ENCODE data around the gene MTPN. TPM values are rescaled to one million over a fixed set of nuclear protein-coding genes. Genes with fewer than 3 reads are reported as not detected.

MTPN gene
- total RNA-seq, 1 donor: 117 TPM

DNA sequence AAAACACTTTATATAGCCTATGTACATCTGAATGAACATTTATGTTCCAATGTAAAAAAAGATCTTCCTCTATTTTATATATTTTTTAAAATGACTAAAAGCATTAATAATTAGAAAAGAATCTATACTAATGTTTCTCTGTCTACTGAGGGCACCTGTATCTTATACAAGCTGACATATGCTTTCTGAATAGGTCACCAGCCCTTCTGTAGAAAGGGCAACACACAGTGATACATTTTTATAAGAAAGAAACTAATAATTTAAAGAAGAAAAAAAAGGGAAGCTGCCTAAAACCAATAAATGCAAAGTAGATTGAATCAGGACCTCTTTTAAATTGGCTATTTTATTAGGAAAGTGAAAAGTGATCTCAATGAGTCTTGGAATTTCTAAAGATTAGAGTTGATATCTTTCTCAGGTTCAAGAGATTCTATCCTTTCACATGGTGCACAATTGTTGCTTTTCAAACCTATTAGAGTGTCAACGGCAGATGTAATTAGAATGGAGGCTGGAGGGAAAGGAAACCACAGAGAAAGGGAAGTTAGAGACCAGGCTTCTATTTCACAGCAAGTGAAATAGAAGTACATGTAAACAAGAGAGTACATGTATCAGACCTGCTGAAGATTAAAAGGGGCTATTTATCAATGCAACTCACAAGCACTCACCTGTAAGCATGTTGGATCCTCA is 6.3 kb downstream of the MTPN start:
- H3K27ac ChIP-seq (ENCODE audit: low read depth, low read length): no peak overlapping the region
- no peak overlapping the region for H2AFZ ChIP-seq (ENCODE audit: low read length)
- peaks cover 52% of the 10 kb centered on the region for H4K20me1 ChIP-seq (ENCODE audit: insufficient read depth, low read length)
- no peak overlapping the region for H3K4me2 ChIP-seq (ENCODE audit: insufficient read depth, low read length)
- H3K79me2 ChIP-seq (ENCODE audit: insufficient read depth, low read length): peaks cover 91% of the 10 kb centered on the region
- H3K36me3 ChIP-seq (ENCODE audit: insufficient read depth, low read length): peaks cover 8% of the 10 kb centered on the region
- H3K27me3 ChIP-seq (ENCODE audit: insufficient read depth, low read length): no peaks in the 10 kb centered on the region
- DNase-seq (ENCODE audit: insufficient read length, low spot score, missing footprints): no peak
- peaks cover 10% of the 10 kb centered on the region for H3K4me1 ChIP-seq (ENCODE audit: insufficient read depth, low read length)
- no peak overlapping the region for H3K4me3 ChIP-seq (ENCODE audit: insufficient read depth, low read length)
- TF ChIP-seq, protein P1, sequence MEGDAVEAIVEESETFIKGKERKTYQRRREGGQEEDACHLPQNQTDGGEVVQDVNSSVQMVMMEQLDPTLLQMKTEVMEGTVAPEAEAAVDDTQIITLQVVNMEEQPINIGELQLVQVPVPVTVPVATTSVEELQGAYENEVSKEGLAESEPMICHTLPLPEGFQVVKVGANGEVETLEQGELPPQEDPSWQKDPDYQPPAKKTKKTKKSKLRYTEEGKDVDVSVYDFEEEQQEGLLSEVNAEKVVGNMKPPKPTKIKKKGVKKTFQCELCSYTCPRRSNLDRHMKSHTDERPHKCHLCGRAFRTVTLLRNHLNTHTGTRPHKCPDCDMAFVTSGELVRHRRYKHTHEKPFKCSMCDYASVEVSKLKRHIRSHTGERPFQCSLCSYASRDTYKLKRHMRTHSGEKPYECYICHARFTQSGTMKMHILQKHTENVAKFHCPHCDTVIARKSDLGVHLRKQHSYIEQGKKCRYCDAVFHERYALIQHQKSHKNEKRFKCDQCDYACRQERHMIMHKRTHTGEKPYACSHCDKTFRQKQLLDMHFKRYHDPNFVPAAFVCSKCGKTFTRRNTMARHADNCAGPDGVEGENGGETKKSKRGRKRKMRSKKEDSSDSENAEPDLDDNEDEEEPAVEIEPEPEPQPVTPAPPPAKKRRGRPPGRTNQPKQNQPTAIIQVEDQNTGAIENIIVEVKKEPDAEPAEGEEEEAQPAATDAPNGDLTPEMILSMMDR (IDR thresholded peaks at IDR 0.05; ENCODE audit: extremely low read depth, low read depth, low read length): no peak
- H3K9me3 ChIP-seq (ENCODE audit: low read depth, low read length): no peaks in the 10 kb centered on the region

DNA sequence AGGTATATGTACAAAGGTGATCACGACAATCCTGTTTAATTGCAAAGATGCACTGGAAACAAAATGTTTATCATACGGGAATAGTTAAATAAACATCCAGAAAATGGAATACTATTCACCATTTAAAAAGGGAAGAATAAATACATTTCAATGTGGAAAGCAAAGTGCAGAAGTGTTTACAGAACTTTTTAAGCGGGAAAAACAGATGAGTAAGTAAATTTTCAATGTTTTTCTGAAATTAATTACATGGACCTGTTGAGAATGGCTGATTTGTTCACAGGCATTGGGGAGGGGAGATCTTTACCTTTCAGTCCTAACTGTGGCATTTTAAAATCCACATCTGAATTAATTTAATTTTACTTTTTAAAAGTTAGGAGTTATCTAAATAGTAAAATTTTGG is 7.1 kb downstream of the MTPN start:
- no peak for DNase-seq (ENCODE audit: insufficient read length, low spot score, missing footprints)
- Histone ChIP-seq H3K4me2 (ENCODE audit: insufficient read depth, low read length) (no peak overlapping the region), H3K4me1 (ENCODE audit: insufficient read depth, low read length) (peaks cover 10% of the 10 kb centered on the region), H3K27ac (ENCODE audit: low read depth, low read length) (no peak overlapping the region), H3K9me3 (ENCODE audit: low read depth, low read length) (no peaks in the 10 kb centered on the region), H2AFZ (ENCODE audit: low read length) (no peak overlapping the region), H3K36me3 (ENCODE audit: insufficient read depth, low read length) (peaks cover 8% of the 10 kb centered on the region), H4K20me1 (ENCODE audit: insufficient read depth, low read length) (peaks cover 48% of the 10 kb centered on the region), H3K4me3 (ENCODE audit: insufficient read depth, low read length) (no peak overlapping the region), H3K27me3 (ENCODE audit: insufficient read depth, low read length) (no peaks in the 10 kb centered on the region), H3K79me2 (ENCODE audit: insufficient read depth, low read length) (peaks cover 91% of the 10 kb centered on the region)
- TF ChIP-seq, protein P1 (IDR thresholded peaks at IDR 0.05; ENCODE audit: extremely low read depth, low read depth, low read length): no peak

DNA sequence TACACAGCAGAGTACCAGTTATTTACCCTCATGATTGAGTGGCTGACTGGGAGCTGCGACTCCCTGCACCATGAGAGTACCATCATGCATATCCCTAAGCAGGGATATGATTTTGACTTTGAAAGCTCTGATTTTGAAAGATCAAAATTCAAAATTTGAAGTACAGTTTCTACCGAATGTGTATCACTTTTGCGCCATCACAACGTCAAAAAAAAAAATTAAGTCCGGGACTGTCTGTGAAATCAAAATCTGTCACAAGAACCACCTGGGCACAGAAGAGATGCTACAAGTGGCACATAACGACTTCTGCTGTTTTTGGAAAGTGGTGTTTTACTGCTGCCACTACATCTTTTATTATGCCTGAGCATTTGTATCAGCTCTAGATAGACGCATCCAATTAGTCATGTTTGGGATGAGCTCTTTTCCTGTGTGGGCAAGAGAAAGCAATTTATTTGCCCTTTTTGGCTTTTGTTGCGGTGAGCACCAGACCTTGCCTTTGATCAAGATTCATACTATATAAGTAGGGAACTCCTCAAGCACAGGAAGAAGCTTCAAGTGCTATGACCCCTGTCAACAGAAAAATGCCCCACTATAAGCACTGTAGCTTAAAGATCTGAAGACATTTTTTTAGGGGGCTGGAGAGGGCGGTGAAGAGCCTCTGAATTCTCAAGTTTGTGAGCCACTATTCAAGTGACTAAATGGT is 10.7 kb downstream of the MTPN start:
- Histone ChIP-seq H3K4me3 (ENCODE audit: insufficient read depth, low read length) (no peak overlapping the region), H3K9me3 (ENCODE audit: low read depth, low read length) (no peaks in the 10 kb centered on the region), H3K27me3 (ENCODE audit: insufficient read depth, low read length) (no peaks in the 10 kb centered on the region), H4K20me1 (ENCODE audit: insufficient read depth, low read length) (peaks cover 40% of the 10 kb centered on the region), H3K27ac (ENCODE audit: low read depth, low read length) (no peak overlapping the region), H2AFZ (ENCODE audit: low read length) (no peak overlapping the region), H3K4me2 (ENCODE audit: insufficient read depth, low read length) (no peak overlapping the region), H3K4me1 (ENCODE audit: insufficient read depth, low read length) (peaks cover 16% of the 10 kb centered on the region), H3K79me2 (ENCODE audit: insufficient read depth, low read length) (peaks cover 91% of the 10 kb centered on the region), H3K36me3 (ENCODE audit: insufficient read depth, low read length) (peaks cover 5% of the 10 kb centered on the region)
- no peak for DNase-seq (ENCODE audit: insufficient read length, low spot score, missing footprints)
- TF ChIP-seq, protein P1 (IDR thresholded peaks at IDR 0.05; ENCODE audit: extremely low read depth, low read depth, low read length): no peak

DNA sequence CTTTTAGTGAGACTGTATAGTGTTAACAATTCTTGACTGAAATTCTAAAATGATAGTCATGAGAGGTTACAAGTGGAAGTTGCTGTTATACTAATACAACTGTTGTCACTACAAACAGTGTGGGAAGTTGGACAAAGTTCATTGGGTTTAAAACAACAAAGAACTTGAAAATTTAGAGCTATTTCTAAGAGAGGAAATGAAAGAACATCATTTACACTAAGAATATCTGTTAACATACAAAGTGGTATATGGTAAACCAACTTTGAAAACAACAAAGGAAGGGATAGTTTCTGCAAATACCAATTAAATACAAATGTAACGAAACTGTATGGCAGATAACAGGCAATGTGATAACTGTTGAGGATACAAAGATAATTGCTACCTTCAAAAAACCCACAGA is 11.6 kb downstream of the MTPN start:
- Histone ChIP-seq H3K4me1 (ENCODE audit: insufficient read depth, low read length) (peaks cover 19% of the 10 kb centered on the region), H3K36me3 (ENCODE audit: insufficient read depth, low read length) (peaks cover 5% of the 10 kb centered on the region), H3K79me2 (ENCODE audit: insufficient read depth, low read length) (peaks cover 91% of the 10 kb centered on the region), H3K27me3 (ENCODE audit: insufficient read depth, low read length) (no peaks in the 10 kb centered on the region), H3K4me2 (ENCODE audit: insufficient read depth, low read length) (no peak overlapping the region), H3K4me3 (ENCODE audit: insufficient read depth, low read length) (no peak overlapping the region), H3K27ac (ENCODE audit: low read depth, low read length) (no peak overlapping the region), H4K20me1 (ENCODE audit: insufficient read depth, low read length) (peaks cover 37% of the 10 kb centered on the region), H3K9me3 (ENCODE audit: low read depth, low read length) (no peaks in the 10 kb centered on the region), H2AFZ (ENCODE audit: low read length) (no peak overlapping the region)
- no peak for DNase-seq (ENCODE audit: insufficient read length, low spot score, missing footprints)
- TF ChIP-seq, protein P1 (IDR thresholded peaks at IDR 0.05; ENCODE audit: extremely low read depth, low read depth, low read length): no peak
